ENCODE results near the gene STK39.

The STK39 gene

DNA sequence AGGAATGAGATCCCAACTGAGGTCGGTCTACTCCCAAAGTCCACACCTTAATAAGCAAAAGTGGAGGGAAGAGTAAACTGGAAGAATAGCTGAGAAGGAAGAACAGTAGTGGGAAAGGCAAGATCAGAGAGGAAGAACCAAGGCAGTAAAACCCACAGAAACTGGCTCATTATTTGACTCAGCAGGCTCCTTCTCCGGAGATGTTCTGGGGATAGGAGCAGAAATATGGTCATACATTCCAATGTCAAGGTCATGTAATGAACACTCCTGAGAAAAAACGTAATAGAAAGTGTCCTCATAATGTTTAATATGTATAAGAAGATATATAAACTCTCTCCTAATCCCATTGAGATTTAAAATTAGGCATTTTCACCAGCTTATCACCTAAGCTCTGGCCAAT lies 39.5 kb downstream of the STK39 start:
- no peak for DNase-seq

GRCh38 chr2:168203762-168204693 lies 43.4 kb downstream of the STK39 start:
- no peak for DNase-seq

DNA sequence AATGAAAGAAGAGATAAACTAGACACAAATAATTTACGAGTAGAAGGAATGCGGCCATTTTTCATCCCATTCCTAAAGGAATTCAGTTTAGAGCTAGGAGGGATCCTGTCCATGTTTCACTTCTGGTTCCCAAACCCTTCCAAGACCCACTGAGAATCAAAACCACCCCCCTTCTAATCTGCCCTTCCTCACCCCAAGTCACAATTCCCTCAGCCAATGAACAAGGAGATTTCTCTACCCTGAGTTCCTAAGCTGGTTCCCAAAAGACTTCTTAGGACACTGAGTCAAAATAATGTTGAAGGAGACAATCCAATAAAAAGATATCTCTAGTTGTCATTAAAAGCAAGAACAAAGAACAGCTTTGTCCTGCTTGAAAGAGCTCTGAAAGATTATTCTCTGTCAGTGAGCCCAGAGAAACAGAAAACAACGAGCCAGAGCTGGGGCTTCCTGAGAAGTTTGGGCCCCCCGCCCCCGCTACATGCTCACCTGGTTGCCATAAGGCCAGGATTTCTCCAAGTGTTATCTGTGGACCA lies 45.7 kb downstream of the STK39 start:
- no peak for DNase-seq

GRCh38 chr2:168200930-168201583 lies 46.3 kb downstream of the STK39 start:
- DNase-seq, result no peak

DNA sequence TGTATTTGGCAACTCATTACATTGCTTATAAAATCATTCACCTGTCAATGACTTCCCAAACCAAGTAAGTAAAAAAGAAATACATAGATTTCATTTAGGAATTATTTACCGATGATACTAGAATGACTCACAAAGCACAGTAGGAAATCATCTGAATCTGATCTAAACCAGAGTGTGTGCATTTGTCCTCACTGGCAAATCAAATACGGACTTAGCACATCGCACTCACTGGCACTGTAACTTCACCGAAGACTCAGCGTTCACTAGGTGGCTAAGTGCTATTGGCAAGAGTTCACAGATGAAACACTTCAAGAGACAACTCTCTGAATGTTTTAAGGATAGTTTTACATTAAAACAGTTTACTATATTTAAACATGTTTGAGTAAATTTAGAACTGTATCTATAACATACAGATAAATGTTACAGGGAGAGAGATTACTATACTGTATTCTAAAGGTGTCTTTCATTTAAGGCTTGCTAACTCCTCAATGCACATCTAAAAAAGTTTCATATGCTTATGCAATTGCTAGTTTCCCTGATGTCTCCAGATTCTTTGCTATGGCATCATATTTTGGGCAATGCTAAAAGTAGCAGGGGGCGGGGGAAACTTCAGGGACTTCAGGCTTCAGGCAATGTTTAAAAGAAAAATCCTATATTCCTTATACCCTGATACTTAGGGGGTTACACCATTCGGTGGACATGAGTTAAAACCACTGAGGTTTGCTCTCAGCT lies 48.8 kb downstream of the STK39 start:
- DNase-seq, result no peak

DNA sequence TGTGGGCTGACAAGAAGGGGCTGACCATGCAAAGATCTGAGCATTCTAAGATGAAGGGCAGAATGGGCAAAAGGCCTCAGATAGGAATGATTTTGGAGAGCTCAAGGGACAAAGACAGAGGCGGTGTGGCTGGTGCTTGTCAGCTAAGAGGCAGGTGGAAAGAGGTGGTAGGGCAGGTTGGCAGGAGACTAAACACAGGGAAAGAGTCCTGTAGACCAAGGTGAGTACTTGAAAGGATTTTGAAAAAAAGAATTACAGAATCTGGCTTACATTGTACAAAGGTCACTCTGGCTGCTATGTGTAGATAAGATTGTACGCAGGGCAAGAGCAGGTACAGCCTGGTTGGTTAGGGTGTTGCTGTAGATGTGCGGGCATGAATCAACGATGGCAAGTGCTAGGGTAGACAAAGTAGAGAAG lies 50.6 kb downstream of the STK39 start:
- no peak for DNase-seq

DNA sequence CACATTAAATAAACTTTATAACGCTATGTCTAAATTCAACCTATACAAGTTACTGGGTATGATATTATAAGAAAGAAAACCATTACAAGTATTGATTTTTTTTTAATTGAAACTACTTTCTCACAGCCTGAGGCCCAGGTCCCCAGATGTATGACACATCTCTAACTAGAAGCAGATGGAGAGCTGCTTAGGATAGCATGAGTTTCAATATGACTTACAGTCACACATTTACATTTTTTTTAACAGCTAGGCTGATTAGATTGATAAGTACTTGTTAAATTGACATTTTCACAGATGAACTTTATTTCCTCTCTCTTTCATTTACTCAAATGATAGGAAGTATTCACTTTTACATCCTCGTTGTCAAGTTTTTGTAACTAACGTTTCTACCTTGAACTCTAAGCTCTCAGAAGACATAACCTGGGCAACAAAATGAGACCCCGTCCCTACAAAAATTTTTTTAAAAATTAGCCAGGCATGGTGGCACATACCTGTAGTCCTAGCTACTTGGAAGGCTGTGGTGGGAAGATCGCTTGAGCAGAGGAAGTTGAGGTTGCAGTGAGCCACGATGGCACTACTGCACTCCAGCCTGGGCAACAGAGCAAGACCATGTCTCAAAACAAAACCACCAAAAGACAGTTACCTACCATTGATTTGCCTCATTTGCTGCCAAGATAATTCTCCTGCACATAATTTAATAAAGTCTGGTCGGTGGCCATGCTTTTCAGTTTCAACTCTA lies 52.4 kb downstream of the STK39 start:
- no peak for DNase-seq

DNA sequence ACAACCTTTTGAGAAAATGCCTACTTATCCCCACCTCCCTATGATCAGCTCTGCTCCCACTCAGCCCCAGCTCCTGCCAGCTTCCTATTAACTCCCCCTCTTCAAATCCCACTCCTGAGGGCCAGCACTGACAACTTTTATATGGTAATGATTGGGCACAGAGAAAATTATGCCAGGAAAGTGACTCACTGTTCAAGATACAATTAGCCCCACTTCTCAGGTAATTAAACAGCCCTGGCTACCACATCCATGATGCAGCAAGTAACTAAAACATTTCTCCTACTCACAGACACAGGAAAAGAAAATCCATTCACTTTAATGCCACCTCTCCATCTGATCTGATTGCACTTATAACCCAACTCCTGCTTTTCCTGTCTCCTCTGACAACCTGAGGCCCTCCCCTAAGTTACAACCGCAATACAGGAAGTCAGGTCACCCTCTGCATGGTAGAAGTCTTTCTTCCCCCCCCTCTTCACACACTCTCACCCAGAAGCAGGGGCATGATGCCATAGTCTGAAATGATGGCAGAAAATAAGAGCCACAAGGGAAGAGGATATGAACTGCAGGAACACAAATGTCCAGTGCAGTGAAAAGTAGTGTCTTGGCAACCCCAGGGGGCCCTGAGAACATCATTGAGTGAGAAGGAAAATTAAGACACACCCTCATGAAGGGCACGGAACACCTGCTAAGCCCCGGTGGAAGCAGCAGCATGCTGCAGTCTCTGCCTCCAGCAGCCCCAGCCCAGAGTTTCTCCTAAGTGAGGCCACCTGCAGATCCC lies 54.4 kb downstream of the STK39 start:
- no peak for DNase-seq

- DNase-seq, result no peak
These were observed 55.2 kb downstream of the STK39 start for GRCh38 chr2:168191955-168192785.

GRCh38 chr2:168190590-168191336 lies 56.6 kb downstream of the STK39 start:
- no peak for DNase-seq

- no peak for DNase-seq
These were observed 57.4 kb downstream of the STK39 start for GRCh38 chr2:168189835-168190569.

GRCh38 chr2:168188002-168188401 lies 59.4 kb downstream of the STK39 start:
- no peak for DNase-seq

DNA sequence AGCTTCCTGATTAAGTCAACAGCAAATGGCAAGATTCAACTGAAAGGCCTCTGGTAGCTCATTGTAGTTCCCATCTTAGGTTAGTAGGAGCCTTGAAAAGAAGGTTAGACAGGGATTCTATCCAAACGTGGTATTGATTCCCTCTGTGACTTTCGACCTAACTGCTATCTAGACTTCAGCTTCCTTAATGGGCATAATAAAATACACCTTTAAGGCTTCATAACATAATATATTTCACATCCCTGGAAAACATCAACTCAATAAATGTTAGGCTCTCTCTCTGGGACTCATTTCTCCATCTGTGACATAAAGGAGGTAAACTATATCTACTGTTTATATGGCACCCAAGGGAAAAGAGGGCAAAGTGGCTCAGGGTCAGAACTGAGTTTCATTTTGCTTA lies 60.9 kb downstream of the STK39 start:
- no peak for DNase-seq

DNA sequence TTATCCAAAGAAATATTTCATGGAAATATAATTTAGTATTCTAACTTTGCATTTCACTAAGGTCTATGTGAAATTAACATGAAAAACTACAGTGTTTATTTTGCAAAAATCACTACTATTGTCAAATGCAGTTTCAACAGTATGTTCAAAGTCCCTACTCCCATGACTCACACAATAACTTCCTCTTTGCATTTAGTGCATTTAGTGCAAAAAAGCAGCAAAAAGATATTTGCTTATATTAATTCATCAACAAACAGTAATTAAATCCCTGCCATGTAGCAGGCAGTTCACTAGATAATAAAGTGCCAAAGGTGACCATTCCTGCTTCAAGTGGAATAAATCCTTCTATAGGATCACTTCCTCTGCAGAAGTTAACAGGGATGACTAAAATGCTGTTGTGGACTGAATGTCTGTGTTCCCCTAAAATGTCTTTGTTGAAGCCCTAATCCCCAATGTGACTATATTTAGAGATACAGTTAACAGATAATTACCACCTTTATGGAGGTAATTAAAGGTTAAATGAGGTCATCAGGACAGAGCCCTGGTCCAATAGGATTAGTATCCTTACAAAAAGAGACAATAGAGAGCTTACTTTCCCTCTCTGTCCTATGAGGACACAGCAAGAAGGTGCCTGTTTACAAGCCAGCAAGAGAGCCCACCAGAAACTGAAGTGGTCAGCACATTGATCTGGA lies 61.7 kb downstream of the STK39 start:
- no peak for DNase-seq

- no peak for DNase-seq
These were observed 62.5 kb downstream of the STK39 start for GRCh38 chr2:168184681-168185513.

DNA sequence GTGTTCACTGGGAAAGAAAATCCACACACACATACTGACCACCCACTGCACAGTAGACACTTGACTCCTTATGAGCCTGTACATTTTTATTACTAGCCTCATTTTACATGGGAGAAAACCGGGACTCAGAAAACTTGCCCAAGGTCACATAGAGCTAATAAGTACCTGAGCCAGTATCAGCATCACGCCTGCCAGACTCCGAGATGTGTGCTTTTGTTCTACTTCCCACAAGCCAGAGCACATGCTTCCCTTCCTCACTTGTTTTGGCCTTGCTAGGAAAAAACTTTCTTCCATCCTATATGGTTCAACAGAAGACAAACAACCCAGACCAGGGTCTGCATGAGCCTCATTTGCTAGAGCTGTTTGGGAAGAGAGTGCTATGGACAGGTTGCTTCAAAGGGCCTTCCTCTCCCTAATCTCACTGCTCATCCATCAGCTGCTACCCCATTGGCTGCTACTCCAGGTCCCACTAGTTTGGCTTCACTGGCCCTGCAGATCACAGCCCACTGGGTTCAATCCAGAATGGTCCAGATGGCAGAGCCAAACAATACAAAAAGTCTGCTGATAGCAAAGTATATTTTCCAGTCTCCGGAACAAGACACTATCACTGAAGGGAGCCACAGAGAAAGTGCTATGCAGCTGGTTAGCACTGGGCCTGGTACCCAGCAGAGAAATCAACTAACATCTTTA lies 63.9 kb downstream of the STK39 start:
- no peak for DNase-seq

Measured in activated T-cell treated with anti-CD3 and anti-CD28 coated beads for 4 hours (primary cell).